H9 (cell line): ENCODE measurements around the gene PHACTR1. TPM values are rescaled to one million over a fixed set of nuclear protein-coding genes. Genes with fewer than 3 reads are reported as not detected.

ENCODE experiments used
- DNase-seq: peaks from one replicate; pipeline ENCODE4 v3.0.0-alpha.2; 2017
- H2AFZ ChIP-seq: one replicate; pipeline ENCODE4 v1.6.1; 2013; ENCODE audit warnings: mild to moderate bottlenecking, low read length, control low read depth, moderate library complexity
- H2AK5ac ChIP-seq: 2 replicates; pipeline ENCODE4 v1.6.1; 2013; ENCODE audit warnings: low read length, control low read depth, mixed read lengths; ENCODE audit not compliant: insufficient read length
- H2BK120ac ChIP-seq: one replicate; pipeline ENCODE4 v1.6.1; 2013; ENCODE audit warnings: low read depth, mild to moderate bottlenecking, low read length, control low read depth, inconsistent platforms; ENCODE audit not compliant: poor library complexity, severe bottlenecking
- H2BK12ac ChIP-seq: 2 replicates; pipeline ENCODE4 v1.6.1; 2013; ENCODE audit warnings: low read length, control low read depth, mixed read lengths, low read depth; ENCODE audit not compliant: insufficient read length
- H2BK15ac ChIP-seq: 2 replicates; pipeline ENCODE4 v1.6.1; 2013; ENCODE audit warnings: low read depth, low read length, control low read depth
- H2BK20ac ChIP-seq: one replicate; pipeline ENCODE4 v1.6.1; 2013; ENCODE audit warnings: low read depth, mild to moderate bottlenecking, low read length, control low read depth, inconsistent platforms; ENCODE audit not compliant: poor library complexity, severe bottlenecking
- H2BK5ac ChIP-seq: 2 replicates; pipeline ENCODE4 v1.6.1; 2013; ENCODE audit warnings: low read length, control low read depth, mixed read lengths; ENCODE audit not compliant: insufficient read length
- H3K14ac ChIP-seq: 2 replicates; pipeline ENCODE4 v1.6.1; 2013; ENCODE audit warnings: low read length, control low read depth; ENCODE audit not compliant: insufficient read depth
- H3K18ac ChIP-seq: 2 replicates; pipeline ENCODE4 v1.6.1; 2013; ENCODE audit warnings: low read depth, mild to moderate bottlenecking, mixed read lengths, low read length, control low read depth; ENCODE audit not compliant: insufficient read length
- H3K23ac ChIP-seq: 2 replicates; pipeline ENCODE4 v1.6.1; 2013; ENCODE audit warnings: low read length, control low read depth, mixed read lengths, low read depth; ENCODE audit not compliant: insufficient read length
- H3K23me2 ChIP-seq: 2 replicates; pipeline ENCODE4 v1.6.1; 2013; ENCODE audit warnings: low read depth, mild to moderate bottlenecking, mixed read lengths, low read length, control low read depth; ENCODE audit not compliant: insufficient read length, poor library complexity, severe bottlenecking
- H3K27ac ChIP-seq: 2 replicates; pipeline ENCODE4 v1.5.1; 2013; ENCODE audit warnings: low read length, control low read depth, mixed read lengths, low read depth; ENCODE audit not compliant: insufficient read length
- H3K27me3 ChIP-seq: 2 replicates; pipeline ENCODE4 v1.6.1; 2013; ENCODE audit warnings: low read length, control low read depth, inconsistent platforms; ENCODE audit not compliant: insufficient read depth
- H3K4ac ChIP-seq: 2 replicates; pipeline ENCODE4 v1.6.1; 2013; ENCODE audit warnings: low read depth, mild to moderate bottlenecking, control low read depth, inconsistent platforms, low read length, moderate library complexity
- H3K4me1 ChIP-seq: 2 replicates; pipeline ENCODE4 v1.6.1; 2013; ENCODE audit warnings: low read length, control low read depth, inconsistent platforms; ENCODE audit not compliant: insufficient read depth
- H3K4me2 ChIP-seq: 2 replicates; pipeline ENCODE4 v1.6.1; 2013; ENCODE audit warnings: low read length, control low read depth, mixed read lengths; ENCODE audit not compliant: insufficient read length, insufficient read depth
- H3K56ac ChIP-seq: 2 replicates; pipeline ENCODE4 v1.6.1; 2013; ENCODE audit warnings: low read depth, mild to moderate bottlenecking, mixed read lengths, low read length, control low read depth; ENCODE audit not compliant: insufficient read length
- H3K79me1 ChIP-seq: 2 replicates; pipeline ENCODE4 v1.6.1; 2013; ENCODE audit warnings: low read depth, mild to moderate bottlenecking, moderate library complexity, low read length, control low read depth, inconsistent platforms; ENCODE audit not compliant: insufficient read depth, poor library complexity, severe bottlenecking
- H3K79me2 ChIP-seq: 2 replicates; pipeline ENCODE4 v1.6.1; 2013; ENCODE audit warnings: low read length, control low read depth, inconsistent platforms; ENCODE audit not compliant: insufficient read depth
- H3K9ac ChIP-seq: 2 replicates; pipeline ENCODE4 v1.6.1; 2013; ENCODE audit warnings: low read length, control low read depth, mixed read lengths; ENCODE audit not compliant: insufficient read length; ENCODE audit errors: extremely low read depth
- H3K9me3 ChIP-seq: one replicate; pipeline ENCODE4 v1.6.1; 2013; ENCODE audit warnings: low read depth, low read length, inconsistent platforms; ENCODE audit not compliant: control insufficient read depth
- H3T11ph ChIP-seq: one replicate; pipeline ENCODE4 v1.6.1; 2013; ENCODE audit warnings: mild to moderate bottlenecking, low read length, control low read depth, inconsistent platforms
- H4K20me1 ChIP-seq: one replicate; pipeline ENCODE4 v1.6.1; 2013; ENCODE audit not compliant: control insufficient read depth, insufficient read length, insufficient read depth
- H4K5ac ChIP-seq: 2 replicates; pipeline ENCODE4 v1.6.1; 2013; ENCODE audit warnings: low read depth, mild to moderate bottlenecking, mixed read lengths, low read length, control low read depth; ENCODE audit not compliant: insufficient read length
- H4K8ac ChIP-seq: replicated peaks from 2 replicates; pipeline ENCODE4 v1.6.1; 2013; ENCODE audit warnings: low read length, control low read depth, mixed read lengths, low read depth; ENCODE audit not compliant: insufficient read length
- H4K91ac ChIP-seq: 2 replicates; pipeline ENCODE4 v1.6.1; 2013; ENCODE audit warnings: low read depth, mild to moderate bottlenecking, moderate library complexity, mixed read lengths, low read length, control low read depth; ENCODE audit not compliant: insufficient read length
- H3K27ac Mint-ChIP-seq, 3 experiments: 2 replicates in 2 of 3; 3 replicates in 1 of 3; pipeline ENCODE4 v1.8.0; 2020 to 2021; ENCODE audit warnings: mixed read lengths in 3 of 3, mild to moderate bottlenecking in 1 of 3, moderate library complexity in 1 of 3
- H3K27me3 Mint-ChIP-seq: 2 replicates; pipeline ENCODE4 v1.8.0; 2021; ENCODE audit warnings: low read depth, mild to moderate bottlenecking, moderate library complexity, mixed read lengths
- H3K36me3 Mint-ChIP-seq, 3 experiments: 2 replicates in 2 of 3; 3 replicates in 1 of 3; pipeline ENCODE4 v1.8.0; 2020 to 2021; ENCODE audit warnings: low read depth in 3 of 3, mixed read lengths in 3 of 3; ENCODE audit not compliant: insufficient read depth in 1 of 3
- H3K4me1 Mint-ChIP-seq, 2 experiments: 2 replicates each; pipeline ENCODE4 v1.8.0; 2020; ENCODE audit warnings: mixed read lengths in 2 of 2
- H3K4me3 Mint-ChIP-seq, 2 experiments: 2 replicates in 1 of 2; 3 replicates in 1 of 2; pipeline ENCODE4 v1.8.0; 2020 to 2021; ENCODE audit warnings: mild to moderate bottlenecking in 2 of 2, mixed read lengths in 2 of 2, moderate library complexity in 1 of 2
- H3K9me3 Mint-ChIP-seq, 2 experiments: 2 replicates in 1 of 2; 3 replicates in 1 of 2; pipeline ENCODE4 v1.8.0; 2020; ENCODE audit warnings: mild to moderate bottlenecking in 2 of 2, mixed read lengths in 2 of 2, moderate library complexity in 1 of 2
- CTCF ChIP-seq: fragments of 200-600 bp; sonication (generic); conservative IDR thresholded peaks from 3 replicates; pipeline ENCODE4 v1.8.0; 2021; ENCODE audit warnings: antibody characterized with exemption, mild to moderate bottlenecking
- WGBS: extraction: QIAGEN DNeasy Blood & Tissue Kit; methylation state at CpG from one replicate; pipeline ENCODE4 v1.1.7; 2013; ENCODE audit warnings: missing lambda C conversion rate, low lambda C conversion rate, mixed read lengths; ENCODE audit not compliant: insufficient read length; ENCODE audit errors: extremely low coverage; 5-methylcytosine and 5-hydroxymethylcytosine counted together
- total RNA-seq: library from RNA; stranded (reverse); gene quantifications from 2 replicates; pipeline ENCODE4 v1.2.1, GENCODE V29; 2021

The PHACTR1 gene
- total RNA-seq, 1 experiment from 2014 or later = 15.9 TPM

DNA sequence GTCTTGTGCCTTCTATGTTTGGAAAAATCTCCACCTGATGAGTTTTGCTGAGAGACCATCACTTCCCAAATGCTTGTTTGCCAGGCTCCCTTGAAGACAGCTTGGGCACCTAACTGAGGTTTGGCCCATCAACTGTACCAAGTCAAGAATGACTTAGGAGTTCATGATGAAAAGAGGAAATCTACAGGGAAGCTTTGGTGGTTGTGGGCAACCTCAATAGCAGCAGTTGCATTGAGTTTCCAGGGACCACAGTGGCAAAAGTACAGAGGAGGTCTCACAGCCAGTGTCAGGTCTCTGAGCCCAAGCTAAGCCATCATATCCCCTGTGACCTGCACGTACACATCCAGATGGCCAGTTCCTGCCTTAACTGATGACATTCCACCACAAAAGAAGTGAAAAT, 49.7 kb upstream of the PHACTR1 start:
- H3K4ac ChIP-seq = no peak overlapping the region
- no peak overlapping the region for H4K8ac ChIP-seq
- H3K9me3 ChIP-seq = no peaks in the 10 kb centered on the region
- H3K79me2 ChIP-seq = no peaks in the 10 kb centered on the region
- H2BK15ac ChIP-seq = no peak overlapping the region
- H3K79me1 ChIP-seq = no peaks in the 10 kb centered on the region
- no peaks in the 10 kb centered on the region for H3K4me1 ChIP-seq
- no peak overlapping the region for H3K18ac ChIP-seq
- H3T11ph ChIP-seq = no peak overlapping the region
- H3K23ac ChIP-seq = no peak overlapping the region
- Mint-ChIP-seq H3K9me3 (peaks cover 7 to 8% of the 10 kb centered on the region in 2 experiments), H3K27ac (no peak overlapping the region), H3K4me1 (no peaks in the 10 kb centered on the region; a peak in 1 of 4 replicates), H3K36me3 (peaks cover 0 to 11% (median 5%) of the 10 kb centered on the region in 3 experiments; a peak in 4 of 7 replicates), H3K4me3 (no peak overlapping the region), H3K27me3 (peaks cover 4% of the 10 kb centered on the region; the same call in 1 of the 2 replicates)
- no peak overlapping the region for H2AFZ ChIP-seq
- DNase-seq = no peak
- no peak overlapping the region for H3K14ac ChIP-seq
- H2BK12ac ChIP-seq = no peak overlapping the region
- H2BK20ac ChIP-seq = no peak overlapping the region
- no peak overlapping the region for H2BK5ac ChIP-seq
- no peak overlapping the region for H4K91ac ChIP-seq
- H3K27ac ChIP-seq = no peak overlapping the region
- H3K23me2 ChIP-seq = no peaks in the 10 kb centered on the region
- no peak overlapping the region for H3K4me2 ChIP-seq
- H4K20me1 ChIP-seq = no peaks in the 10 kb centered on the region
- no CpG with 5 or more reads among the region's 1 CpG for WGBS
- no peak for TF ChIP-seq CTCF
- no peak overlapping the region for H2AK5ac ChIP-seq
- H3K9ac ChIP-seq = no peak overlapping the region
- H3K27me3 ChIP-seq = no peaks in the 10 kb centered on the region
- no peak overlapping the region for H4K5ac ChIP-seq
- no peak overlapping the region for H3K56ac ChIP-seq
- no peak overlapping the region for H2BK120ac ChIP-seq
